Measurements from ENCODE around the gene E2F1. TPM values are rescaled to one million over a fixed set of nuclear protein-coding genes. Genes with fewer than 3 reads are reported as not detected.
"Not testable (repeated sequence)": the region's sequence is repeated elsewhere in the genome, so short reads cannot be mapped to it uniquely, and the experiment has no call there.

The E2F1 gene
- total RNA-seq, 1 donor from 2014 or later = 8.9 TPM

DNA sequence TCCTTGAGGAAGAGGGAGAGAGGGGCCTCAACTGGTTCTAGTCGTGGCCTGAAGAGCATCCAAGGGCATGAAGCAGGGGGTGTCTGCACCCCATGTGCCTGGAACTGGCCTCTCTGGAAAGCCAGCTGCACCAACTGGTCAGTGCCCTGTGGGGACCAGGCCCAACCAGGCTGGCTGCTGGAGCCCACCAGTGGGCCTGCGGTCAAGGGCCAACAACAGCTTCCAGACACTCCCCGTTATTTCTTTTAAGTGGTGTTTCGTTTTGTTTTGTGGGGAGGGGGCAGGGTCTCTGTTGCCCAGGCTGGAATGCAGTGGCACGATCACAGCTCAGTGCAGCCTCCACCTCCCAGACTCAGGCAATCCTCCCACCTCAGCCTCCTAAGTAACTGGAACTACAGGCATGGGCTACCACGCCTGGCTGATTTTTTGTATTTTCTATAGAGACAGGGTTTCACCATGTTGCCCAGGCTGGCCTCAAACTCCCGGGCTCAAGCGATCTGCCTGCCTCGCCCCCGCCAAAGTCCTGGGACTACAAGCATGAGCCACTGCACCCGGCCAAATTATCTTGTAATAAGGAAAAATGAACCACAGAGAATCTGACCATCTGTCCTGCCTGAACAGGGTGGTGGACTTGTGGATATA lies 36.0 kb downstream of the E2F1 start:
- Mint-ChIP-seq H3K27me3 (no peaks in the 10 kb centered on the region), H3K36me3 (ENCODE audit: low read depth) (peaks cover 10% of the 10 kb centered on the region), H3K4me1 (peaks cover 17% of the 10 kb centered on the region), H3K27ac (no peak overlapping the region), H3K4me3 (no peak overlapping the region), H3K9me3 (no peaks in the 10 kb centered on the region)
- intact Hi-C loops (cut with micrococcal nuclease) = no loop called here
- TF ChIP-seq, protein P1, sequence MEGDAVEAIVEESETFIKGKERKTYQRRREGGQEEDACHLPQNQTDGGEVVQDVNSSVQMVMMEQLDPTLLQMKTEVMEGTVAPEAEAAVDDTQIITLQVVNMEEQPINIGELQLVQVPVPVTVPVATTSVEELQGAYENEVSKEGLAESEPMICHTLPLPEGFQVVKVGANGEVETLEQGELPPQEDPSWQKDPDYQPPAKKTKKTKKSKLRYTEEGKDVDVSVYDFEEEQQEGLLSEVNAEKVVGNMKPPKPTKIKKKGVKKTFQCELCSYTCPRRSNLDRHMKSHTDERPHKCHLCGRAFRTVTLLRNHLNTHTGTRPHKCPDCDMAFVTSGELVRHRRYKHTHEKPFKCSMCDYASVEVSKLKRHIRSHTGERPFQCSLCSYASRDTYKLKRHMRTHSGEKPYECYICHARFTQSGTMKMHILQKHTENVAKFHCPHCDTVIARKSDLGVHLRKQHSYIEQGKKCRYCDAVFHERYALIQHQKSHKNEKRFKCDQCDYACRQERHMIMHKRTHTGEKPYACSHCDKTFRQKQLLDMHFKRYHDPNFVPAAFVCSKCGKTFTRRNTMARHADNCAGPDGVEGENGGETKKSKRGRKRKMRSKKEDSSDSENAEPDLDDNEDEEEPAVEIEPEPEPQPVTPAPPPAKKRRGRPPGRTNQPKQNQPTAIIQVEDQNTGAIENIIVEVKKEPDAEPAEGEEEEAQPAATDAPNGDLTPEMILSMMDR (IDR thresholded peaks at IDR 0.05) = no peak
- ChIA-PET CTCF (no interaction called here), POLR2A (no interaction called here)
- DNase-seq (no peak), ATAC-seq (ENCODE audit: low read depth) (no peak)

DNA sequence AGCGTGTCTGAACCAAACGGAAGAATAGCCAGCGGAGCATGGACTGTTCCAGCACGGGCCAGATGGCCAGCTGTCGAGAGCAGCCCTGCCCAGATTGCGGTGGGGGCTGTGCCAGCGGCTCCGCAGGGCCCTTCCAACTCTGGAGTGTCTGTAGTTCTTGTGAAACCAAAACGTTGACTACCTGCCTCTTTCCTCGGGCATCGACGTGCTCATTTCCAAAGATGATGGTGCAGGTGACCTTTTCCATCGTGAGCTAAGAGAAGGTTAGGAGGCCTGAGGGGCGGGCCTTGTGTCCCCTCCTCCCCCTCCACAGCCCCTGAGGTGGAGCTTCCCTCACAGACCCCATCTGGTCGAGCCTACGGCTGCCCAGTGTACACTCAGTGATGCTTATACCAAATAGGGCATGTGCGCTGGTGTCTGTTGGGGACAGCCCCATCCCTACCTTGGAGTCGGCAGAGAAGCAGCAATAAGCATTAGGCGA lies 36.9 kb downstream of the E2F1 start:
- Mint-ChIP-seq H3K4me3 (no peak overlapping the region), H3K27ac (no peak overlapping the region), H3K4me1 (peaks cover 17% of the 10 kb centered on the region), H3K9me3 (no peaks in the 10 kb centered on the region), H3K27me3 (no peaks in the 10 kb centered on the region), H3K36me3 (ENCODE audit: low read depth) (peaks cover 20% of the 10 kb centered on the region)
- DNase-seq = no peak
- ATAC-seq (ENCODE audit: low read depth) = no peak
- TF ChIP-seq, protein P1 (IDR thresholded peaks at IDR 0.05) = no peak
- intact Hi-C loops (cut with micrococcal nuclease) = no loop called here
- CTCF ChIA-PET = no interaction called here
- POLR2A ChIA-PET = interaction anchor here (0.6 kb wide), 1 partner anchor 17 kb away, joined by 5 read pairs; the partner anchor contains the start of gene ACTL10

DNA sequence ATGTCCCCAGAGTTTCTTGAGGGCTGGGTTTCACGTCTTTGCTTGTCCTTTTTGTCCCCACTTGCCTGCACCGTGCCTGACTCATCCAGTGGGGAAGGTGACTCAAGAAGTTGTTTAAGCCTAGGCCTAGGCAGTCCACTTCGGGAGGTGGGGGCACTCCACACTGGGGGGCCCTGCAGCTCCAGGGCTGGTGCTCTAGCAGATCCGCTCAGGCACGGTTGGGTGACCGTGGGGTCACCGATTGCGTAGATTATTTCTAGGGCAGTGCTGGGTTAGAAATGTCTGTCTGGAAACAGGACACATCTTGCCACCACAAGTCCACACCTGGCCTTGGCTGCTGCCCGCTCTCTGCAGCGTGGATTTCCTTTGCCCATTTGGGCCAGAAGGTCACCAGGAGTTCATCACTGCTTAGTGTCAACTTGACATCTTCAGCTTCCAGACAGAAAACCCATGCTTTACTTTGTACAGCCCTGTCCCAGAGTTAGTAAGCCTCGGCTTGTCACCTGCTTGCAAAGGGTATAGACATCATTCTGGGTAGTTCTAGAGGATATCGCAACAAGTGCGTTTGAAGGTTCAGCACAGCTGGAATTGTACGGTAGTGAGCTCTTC lies 37.7 kb downstream of the E2F1 start:
- ChIA-PET POLR2A (no interaction called here), CTCF (interaction anchor here (0.6 to 1.8 kb wide), 2 partner anchors 191 to 520 kb away, joined by 3 to 6 read pairs; no protein-coding TSS in a partner anchor)
- intact Hi-C loops (cut with micrococcal nuclease) = no loop called here
- DNase-seq = no peak
- H3K27ac Mint-ChIP-seq = no peak overlapping the region
- ATAC-seq (ENCODE audit: low read depth) = no peak
- no peaks in the 10 kb centered on the region for H3K27me3 Mint-ChIP-seq
- H3K9me3 Mint-ChIP-seq = no peaks in the 10 kb centered on the region
- peaks cover 16% of the 10 kb centered on the region for H3K4me1 Mint-ChIP-seq
- TF ChIP-seq, protein P1 (IDR thresholded peaks at IDR 0.05) = no peak
- peaks cover 24% of the 10 kb centered on the region for H3K36me3 Mint-ChIP-seq (ENCODE audit: low read depth)
- no peak overlapping the region for H3K4me3 Mint-ChIP-seq

DNA sequence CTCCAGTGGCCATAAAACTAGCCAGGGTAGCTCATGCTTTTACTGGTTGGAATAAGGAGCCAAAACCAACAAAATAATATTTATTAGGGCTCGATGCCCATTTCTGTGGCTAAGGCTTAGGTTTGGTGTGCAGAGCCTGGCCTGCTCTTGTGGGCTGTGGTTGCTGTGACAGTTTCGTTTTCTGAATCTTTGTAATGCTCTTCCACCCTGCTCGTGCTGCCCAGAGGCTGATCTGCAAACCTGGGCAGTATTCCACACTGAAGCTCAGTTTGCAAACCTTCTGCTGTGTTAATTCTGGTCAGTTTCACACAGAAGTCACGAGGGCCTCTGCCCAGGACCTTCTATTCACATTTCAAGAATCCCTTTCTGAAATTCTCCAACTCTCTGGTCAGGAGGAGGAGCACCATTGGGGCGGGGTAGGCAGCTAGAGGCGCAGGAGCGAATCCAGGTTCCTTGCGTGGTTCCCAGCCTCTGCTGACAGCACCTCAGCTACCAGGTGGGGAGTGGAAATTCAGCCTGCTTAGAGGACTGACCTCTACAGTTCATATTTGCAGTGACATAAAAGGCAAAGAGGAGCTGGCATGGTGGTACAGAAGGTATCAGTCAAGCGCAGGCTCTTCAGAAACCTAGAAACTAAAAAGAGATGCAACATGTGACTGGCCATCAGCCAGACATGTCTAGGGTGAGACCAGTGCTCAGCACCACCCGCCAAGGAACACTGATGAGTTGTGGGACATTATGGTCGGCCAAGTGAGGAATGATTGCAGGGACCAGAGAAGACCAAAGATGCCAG lies 38.4 kb downstream of the E2F1 start:
- ChIA-PET POLR2A (no interaction called here), CTCF (interaction anchor here (1.8 kb wide), 1 partner anchor 190 kb away, joined by 6 read pairs; no protein-coding TSS in a partner anchor)
- Mint-ChIP-seq H3K4me3 (no peak overlapping the region), H3K27me3 (no peaks in the 10 kb centered on the region), H3K9me3 (no peaks in the 10 kb centered on the region), H3K36me3 (ENCODE audit: low read depth) (peaks cover 30% of the 10 kb centered on the region), H3K4me1 (peaks cover 9% of the 10 kb centered on the region), H3K27ac (no peak overlapping the region)
- TF ChIP-seq, protein P1 (IDR thresholded peaks at IDR 0.05) = no peak
- intact Hi-C loops (cut with micrococcal nuclease) = no loop called here
- DNase-seq (no peak), ATAC-seq (ENCODE audit: low read depth) (no peak)

DNA sequence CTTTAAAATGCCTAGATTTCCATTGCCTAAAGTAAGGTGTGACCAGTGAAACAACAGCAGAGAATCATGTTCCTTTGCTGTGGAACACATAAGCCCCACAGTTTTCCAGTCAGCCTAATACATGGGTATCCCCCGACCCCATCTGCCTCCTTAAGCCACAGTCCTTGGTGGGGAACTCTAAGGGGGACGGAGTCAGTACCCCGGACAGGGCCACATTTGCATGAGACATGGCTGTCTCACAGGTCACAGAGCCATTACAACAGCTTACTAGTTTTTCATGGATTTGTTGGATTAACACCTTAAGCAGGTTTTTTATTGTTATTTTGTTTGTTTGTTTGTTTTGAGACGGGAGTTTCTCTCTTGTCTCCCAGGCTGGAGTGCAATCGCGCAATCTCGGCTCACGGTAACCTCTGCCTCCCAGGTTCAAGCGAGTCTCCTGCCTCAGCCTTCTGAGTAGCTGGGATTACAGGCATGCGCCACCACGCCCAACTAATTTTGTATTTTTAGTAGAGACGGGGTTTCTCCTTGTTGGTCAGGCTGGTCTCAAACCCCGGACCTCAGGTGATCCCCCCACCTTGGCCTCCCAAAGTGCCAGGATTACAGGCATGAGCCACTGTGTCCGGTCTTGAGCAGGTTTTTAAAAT lies 39.1 kb downstream of the E2F1 start:
- ATAC-seq (ENCODE audit: low read depth) = not testable (repeated sequence)

More for the DNA sequence above, 39.1 kb downstream of the E2F1 start:
- H3K36me3 Mint-ChIP-seq (ENCODE audit: low read depth) = peaks cover 34% of the 10 kb centered on the region
- POLR2A ChIA-PET = interaction anchor here (0.6 kb wide), 1 partner anchor 54 kb away, joined by 4 read pairs; no protein-coding TSS in a partner anchor
- H3K27ac Mint-ChIP-seq; intact Hi-C loops (cut with micrococcal nuclease); H3K9me3 Mint-ChIP-seq; H3K27me3 Mint-ChIP-seq; H3K4me1 Mint-ChIP-seq; DNase-seq; H3K4me3 Mint-ChIP-seq: not testable (repeated sequence)
- CTCF ChIA-PET = interaction anchor here (1.8 kb wide), 1 partner anchor 189 kb away, joined by 6 read pairs; no protein-coding TSS in a partner anchor
